GM12875 (cell line): ENCODE measurements around the gene ACCS.

Experiments used
- H3K4me3 ChIP-seq: one replicate; pipeline ENCODE4 v1.5.1; 2011; ENCODE audit warnings: low read depth, low read length, control low read depth
- TF ChIP-seq, protein P1 (sequence below): IDR thresholded peaks from 2 replicates; pipeline ENCODE4 v1.5.1; 2011; ENCODE audit warnings: low read depth, mild to moderate bottlenecking, control low read depth, inconsistent platforms, low read length, moderate library complexity, borderline replicate concordance; ENCODE audit not compliant: insufficient read depth

Gene ACCS

GRCh38 chr11:44096360-44097185 lies 30.5 kb downstream of the ACCS start:
- TF ChIP-seq, protein P1, sequence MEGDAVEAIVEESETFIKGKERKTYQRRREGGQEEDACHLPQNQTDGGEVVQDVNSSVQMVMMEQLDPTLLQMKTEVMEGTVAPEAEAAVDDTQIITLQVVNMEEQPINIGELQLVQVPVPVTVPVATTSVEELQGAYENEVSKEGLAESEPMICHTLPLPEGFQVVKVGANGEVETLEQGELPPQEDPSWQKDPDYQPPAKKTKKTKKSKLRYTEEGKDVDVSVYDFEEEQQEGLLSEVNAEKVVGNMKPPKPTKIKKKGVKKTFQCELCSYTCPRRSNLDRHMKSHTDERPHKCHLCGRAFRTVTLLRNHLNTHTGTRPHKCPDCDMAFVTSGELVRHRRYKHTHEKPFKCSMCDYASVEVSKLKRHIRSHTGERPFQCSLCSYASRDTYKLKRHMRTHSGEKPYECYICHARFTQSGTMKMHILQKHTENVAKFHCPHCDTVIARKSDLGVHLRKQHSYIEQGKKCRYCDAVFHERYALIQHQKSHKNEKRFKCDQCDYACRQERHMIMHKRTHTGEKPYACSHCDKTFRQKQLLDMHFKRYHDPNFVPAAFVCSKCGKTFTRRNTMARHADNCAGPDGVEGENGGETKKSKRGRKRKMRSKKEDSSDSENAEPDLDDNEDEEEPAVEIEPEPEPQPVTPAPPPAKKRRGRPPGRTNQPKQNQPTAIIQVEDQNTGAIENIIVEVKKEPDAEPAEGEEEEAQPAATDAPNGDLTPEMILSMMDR = no peak
- H3K4me3 ChIP-seq = peak overlapping the region; percentile 89

DNA sequence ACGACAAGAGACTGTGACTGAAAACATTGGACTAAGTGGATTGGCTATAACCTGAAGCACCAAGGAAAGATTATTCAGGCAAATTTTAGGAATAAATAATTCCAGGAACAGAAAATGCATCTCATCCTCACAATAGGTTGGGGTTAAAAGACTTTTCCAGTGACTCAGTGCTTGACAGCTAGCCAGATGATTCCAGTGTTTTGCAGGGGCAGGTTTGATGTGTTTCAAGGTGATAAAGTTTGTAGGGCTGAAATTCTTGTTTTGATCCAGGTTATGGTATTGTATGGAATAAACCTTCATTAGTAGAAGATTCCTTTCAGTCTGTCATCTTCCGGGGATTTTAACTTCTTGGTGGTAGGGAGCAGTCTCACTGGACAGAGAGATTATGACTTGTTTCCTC lies 31.8 kb downstream of the ACCS start:
- TF ChIP-seq, protein P1 = no peak
- H3K4me3 ChIP-seq = no peak overlapping the region

DNA sequence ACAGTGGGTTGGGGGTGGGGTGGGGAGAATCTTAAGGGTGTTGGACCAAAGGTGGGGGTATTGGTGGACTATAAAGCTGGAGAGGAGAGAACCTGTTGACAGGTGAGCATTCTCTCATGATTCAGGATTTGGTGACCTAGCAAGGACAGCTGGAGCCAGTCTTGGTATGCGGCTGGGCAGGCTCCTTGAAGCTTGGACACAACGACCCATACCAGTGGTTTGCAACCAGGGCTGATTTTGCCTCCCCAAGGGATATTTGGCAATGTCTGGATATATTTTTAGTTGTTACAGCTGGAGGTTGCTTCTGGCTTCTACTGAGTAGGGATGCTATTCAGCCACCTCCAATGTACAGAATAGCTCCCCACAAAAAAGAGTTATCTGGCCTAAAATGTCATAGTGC lies 35.0 kb downstream of the ACCS start:
- H3K4me3 ChIP-seq = no peak overlapping the region
- TF ChIP-seq, protein P1 = no peak

GRCh38 chr11:44104481-44105294 lies 38.6 kb downstream of the ACCS start:
- TF ChIP-seq, protein P1 = no peak
- no peak overlapping the region for H3K4me3 ChIP-seq

GRCh38 chr11:44108260-44108659 lies 42.2 kb downstream of the ACCS start:
- TF ChIP-seq, protein P1 = no peak
- H3K4me3 ChIP-seq = no peak overlapping the region

- TF ChIP-seq, protein P1 = peak; percentile 76
- no peak overlapping the region for H3K4me3 ChIP-seq
Observed at GRCh38 chr11:44110231-44110679, 44.2 kb downstream of the ACCS start.
